ENCODE results near the gene RNF44.

Gene RNF44

DNA sequence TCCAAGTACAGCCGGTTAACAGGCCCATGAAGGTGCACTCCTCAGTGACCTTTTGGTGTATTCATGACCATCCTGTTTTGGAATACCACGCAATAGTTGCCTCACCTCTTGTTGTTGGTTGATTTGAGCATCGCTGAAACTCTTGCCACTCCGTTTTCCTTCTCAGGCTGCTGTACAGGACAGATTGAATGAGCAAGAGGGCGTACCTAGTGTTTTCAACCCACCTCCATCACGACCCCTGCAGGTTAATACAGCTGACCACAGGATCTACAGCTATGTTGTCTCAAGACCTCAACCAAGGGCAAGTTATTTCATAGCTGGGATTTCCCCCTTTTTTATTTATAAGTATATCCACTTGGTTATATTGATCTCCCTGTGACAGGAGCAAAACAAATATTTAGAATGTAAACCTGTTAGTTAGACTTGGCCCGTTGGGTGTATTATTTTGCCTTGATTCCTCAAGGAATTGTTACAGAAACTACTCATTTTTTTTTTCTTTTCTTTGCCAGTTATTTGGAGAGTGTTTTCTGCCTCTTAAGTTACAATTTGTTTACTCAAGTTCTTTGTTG lies 50.9 kb downstream of the RNF44 start:
- H3K4me3 Mint-ChIP-seq: no peak overlapping the region

DNA sequence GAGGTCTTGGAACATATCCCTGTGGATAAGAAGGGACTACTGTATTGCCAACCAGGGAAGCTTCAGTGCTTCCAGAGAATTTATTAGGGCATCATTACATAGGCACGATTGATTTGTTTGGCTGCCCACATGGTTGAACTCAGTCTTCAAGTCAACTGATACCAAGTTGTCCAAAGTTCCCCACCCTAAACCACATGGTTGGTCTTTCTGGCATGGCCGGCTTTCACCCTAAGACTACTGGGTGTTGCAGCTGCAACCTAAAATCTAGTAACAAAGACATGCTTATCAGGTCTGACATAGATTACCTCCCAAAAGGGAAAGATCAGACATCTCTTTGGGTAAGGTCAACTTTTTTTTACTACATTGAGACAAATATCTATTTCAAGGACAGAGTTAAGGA lies 52.0 kb downstream of the RNF44 start:
- no peaks in the 10 kb centered on the region for H3K27me3 Mint-ChIP-seq
- H3K4me1 Mint-ChIP-seq (ENCODE audit: low read depth): peaks cover 22% of the 10 kb centered on the region
- H3K4me3 Mint-ChIP-seq: no peak overlapping the region
- no peak overlapping the region for H3K27ac Mint-ChIP-seq
- peaks cover 81% of the 10 kb centered on the region for H3K36me3 Mint-ChIP-seq (ENCODE audit: low read depth)
- intact Hi-C loops (cut with micrococcal nuclease): loop anchor here (10.0 kb wide), 1 partner anchor 70 kb away; the partner anchor contains the start of gene CLTB
- H3K9me3 Mint-ChIP-seq: no peaks in the 10 kb centered on the region

More for the DNA sequence above, 50.9 kb downstream of the RNF44 start:
- Mint-ChIP-seq H3K27me3 (no peaks in the 10 kb centered on the region), H3K9me3 (no peaks in the 10 kb centered on the region), H3K27ac (peak overlapping the region; percentile 30), H3K4me1 (ENCODE audit: low read depth) (peaks cover 22% of the 10 kb centered on the region), H3K36me3 (ENCODE audit: low read depth) (peaks cover 85% of the 10 kb centered on the region)
- intact Hi-C loops (cut with micrococcal nuclease): loop anchor here (10.0 kb wide), 1 partner anchor 71 kb away; the partner anchor contains the start of gene CLTB

DNA sequence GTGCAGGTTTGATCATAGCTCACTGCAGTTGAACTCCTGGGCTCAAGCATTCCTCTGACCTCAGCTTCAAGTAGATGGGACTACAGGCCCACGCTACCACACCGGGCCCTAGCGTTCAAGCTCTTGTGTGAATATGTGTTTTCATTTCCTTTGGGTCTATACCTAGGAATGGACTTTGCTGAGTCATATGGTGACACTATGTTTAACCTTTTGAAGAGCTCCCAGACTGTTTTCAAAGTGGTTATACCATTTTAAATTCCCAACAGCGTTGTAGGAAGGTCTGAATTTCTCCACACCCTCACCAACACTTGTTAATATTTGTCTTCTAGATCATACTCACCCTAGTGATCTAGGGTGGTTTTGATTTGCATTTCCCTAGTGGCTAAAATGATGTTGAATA lies 55.5 kb downstream of the RNF44 start:
- H3K27ac Mint-ChIP-seq: no peak overlapping the region
- H3K9me3 Mint-ChIP-seq: no peaks in the 10 kb centered on the region
- intact Hi-C loops (cut with micrococcal nuclease): loop anchor here (10.0 kb wide), 1 partner anchor 67 kb away; the partner anchor contains the start of gene CLTB
- peaks cover 65% of the 10 kb centered on the region for H3K36me3 Mint-ChIP-seq (ENCODE audit: low read depth)
- peaks cover 7% of the 10 kb centered on the region for H3K4me1 Mint-ChIP-seq (ENCODE audit: low read depth)
- H3K4me3 Mint-ChIP-seq: no peak overlapping the region
- no peaks in the 10 kb centered on the region for H3K27me3 Mint-ChIP-seq

All from dendritic cell treated with granulocyte-macrophage colony-stimulating factor and Interleukin-4, amounts not matched to agents 40 ng/mL and 50 ng/mL, for 4 days (primary cell).